ENCODE measurements around the gene BUB3. TPM values are rescaled to one million over a fixed set of nuclear protein-coding genes. Genes with fewer than 3 reads are reported as not detected.

BUB3 gene, protein sequence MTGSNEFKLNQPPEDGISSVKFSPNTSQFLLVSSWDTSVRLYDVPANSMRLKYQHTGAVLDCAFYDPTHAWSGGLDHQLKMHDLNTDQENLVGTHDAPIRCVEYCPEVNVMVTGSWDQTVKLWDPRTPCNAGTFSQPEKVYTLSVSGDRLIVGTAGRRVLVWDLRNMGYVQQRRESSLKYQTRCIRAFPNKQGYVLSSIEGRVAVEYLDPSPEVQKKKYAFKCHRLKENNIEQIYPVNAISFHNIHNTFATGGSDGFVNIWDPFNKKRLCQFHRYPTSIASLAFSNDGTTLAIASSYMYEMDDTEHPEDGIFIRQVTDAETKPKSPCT
- total RNA-seq = 259 and 267 TPM in 2 replicates

DNA sequence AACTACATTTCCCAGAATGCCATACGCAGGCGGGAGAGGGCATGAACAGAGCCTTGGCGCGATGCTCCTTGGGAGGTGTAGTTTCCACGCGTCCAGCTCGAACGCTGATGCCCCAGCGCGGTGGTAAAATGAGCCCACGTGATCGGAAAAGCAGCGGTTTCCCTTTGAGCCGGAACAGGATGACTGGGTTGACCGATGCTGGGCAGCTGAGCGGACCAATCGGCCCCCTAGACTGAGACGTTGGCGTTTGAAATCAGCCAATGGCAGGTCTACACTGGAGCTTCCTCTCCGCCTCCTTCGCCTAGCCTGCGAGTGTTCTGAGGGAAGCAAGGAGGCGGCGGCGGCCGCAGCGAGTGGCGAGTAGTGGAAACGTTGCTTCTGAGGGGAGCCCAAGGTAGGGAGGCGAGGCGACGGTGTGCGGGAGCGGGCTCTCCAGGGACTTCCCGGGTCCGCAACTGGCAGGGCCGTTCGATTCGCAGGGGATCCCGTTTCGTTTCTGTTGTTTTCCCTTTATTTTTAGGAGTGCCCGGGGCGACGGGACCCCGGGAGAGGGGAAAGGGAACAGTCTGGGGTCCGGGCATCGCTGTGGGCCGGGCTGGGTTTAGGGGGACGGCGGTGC, at the start of gene BUB3:
BUB3 (plus strand) TSS at position 311 of the 619 bp plus-strand sequence. CDS start 516 bp downstream, outside the sequence.

DNA sequence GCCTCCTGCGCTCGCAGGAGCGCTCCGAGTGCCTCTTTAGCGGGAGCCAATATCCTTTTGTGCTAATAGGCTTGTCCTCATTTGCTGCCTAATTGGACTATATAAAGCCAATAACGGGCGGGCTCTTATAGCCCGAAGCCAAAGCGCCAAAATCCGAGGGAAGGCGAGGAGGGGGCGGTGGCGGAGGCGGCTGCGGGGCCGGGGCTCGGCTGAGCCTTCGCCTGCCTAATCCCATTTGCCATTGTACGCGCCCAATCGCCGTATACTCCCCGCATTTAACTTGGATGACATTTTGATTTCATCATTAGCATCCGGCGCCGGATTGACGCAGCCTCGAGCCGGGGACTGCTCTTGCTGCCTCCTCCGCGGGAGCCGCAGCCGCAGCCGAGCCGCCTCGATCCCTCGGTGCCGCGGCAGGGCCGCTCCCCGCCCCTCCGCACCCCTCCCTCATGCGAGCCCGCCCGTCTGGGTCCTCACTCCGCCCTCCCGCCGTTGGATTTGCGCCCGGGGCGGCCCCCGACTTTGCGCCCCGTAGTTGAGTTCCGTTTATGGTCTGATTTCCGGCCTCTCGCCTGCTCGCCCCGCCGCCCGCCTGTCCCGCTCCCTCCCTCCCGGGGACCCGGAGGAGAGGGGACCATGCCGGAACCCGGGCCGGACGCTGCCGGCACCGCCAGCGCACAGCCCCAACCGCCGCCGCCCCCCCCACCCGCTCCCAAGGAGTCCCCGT, 18.6 kb upstream of the BUB3 start, which contains the start of gene HMX3:
HMX3 (plus strand) TSS at position 556 of the 727 bp plus-strand sequence; CDS start at position 637, 81 bp downstream.

DNA sequence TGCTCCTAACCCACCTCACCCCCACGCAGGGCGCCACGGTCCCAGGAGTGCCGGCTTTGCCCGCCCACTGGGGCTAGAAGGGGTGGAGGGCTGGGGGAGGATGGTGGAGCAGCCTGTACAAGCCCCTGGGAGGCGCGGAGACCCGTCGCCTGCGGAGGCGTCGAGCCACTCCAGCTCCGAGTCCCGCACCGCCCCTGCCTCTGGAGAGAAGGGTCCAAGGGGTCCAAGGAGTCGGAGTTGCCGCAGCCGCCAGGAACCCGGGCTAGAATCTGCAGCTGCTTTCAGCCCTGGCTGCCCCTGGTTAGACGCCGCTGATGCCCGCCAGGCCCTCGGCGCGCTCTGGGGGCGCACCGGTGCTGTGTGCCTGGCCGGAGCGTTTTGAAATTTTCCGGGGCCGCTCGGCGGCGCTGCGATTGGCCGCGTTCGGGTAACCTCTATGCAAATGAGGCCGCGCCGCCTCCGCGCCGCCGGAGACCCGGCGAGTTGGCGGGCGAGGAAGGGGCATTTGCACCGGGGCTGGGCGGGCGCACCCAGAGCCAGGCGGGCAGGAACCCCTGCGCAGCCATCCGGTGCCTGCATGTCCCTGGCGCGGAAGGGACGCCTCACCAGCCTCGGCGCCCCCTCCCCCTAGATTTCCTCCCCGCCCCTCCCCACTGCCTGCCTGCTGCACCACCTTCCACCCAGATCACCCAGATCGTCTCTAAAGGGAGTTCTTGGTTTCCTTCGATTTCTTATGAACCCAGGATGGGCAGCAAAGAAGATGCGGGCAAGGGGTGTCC, 6.4 kb upstream of the BUB3 start, which contains the start of gene HMX2:
HMX2 (plus strand) TSS at position 502 of the 779 bp plus-strand sequence; CDS start at position 745, 243 bp downstream.

Other genes with a start within 250 kb of the BUB3 start
- gene FAM24A, start 243.8 kb upstream of the BUB3 start, total RNA-seq = not detected in 2 replicates
- gene C10orf88, start 200.2 kb upstream of the BUB3 start, total RNA-seq = 13.3 and 15.5 TPM in 2 replicates
- 4.0 and 5.8 TPM in 2 replicates for gene PSTK, start 174.0 kb upstream of the BUB3 start, total RNA-seq
- gene IKZF5, start 145.6 kb upstream of the BUB3 start, total RNA-seq = 2.5 and 4.0 TPM in 2 replicates
- 3.2 and 3.9 TPM in 2 replicates for gene ACADSB, start 145.4 kb upstream of the BUB3 start, total RNA-seq
- not detected in 2 replicates for gene HMX3, start 18.4 kb upstream of the BUB3 start, total RNA-seq
- not detected in 2 replicates for gene HMX2, start 6.3 kb upstream of the BUB3 start, total RNA-seq